HCT116 (cell line): ENCODE results near the gene CNOT2. TPM values are rescaled to one million over a fixed set of nuclear protein-coding genes. Genes with fewer than 3 reads are reported as not detected.

Experiments
- ATAC-seq: fragments of 200-7000 bp; cut with Tn5 transposase; 2 replicates; pipeline ENCODE4 v1.9.1; 2020; ENCODE audit warnings: mild to moderate bottlenecking, moderate library complexity
- BruUV-seq: library from RNA; stranded (reverse); fragments of 400-500 nt; replicated peaks from 2 replicates; lab custom pipeline; 2021; lab: Mats Ljungman, UMichigan
- CTCF ChIA-PET: fragments of 300-600 bp; sonication (Branson Sonifier 250); formaldehyde crosslinking; loops from one replicate; lab custom pipeline; 2021; ENCODE audit warnings: antibody characterized with exemption; lab: Charles Lee
- POLR2A ChIA-PET: fragments of 300-600, 350-600 bp; sonication (Branson Sonifier 250); formaldehyde crosslinking; loops from one replicate; lab custom pipeline; 2021; ENCODE audit warnings: antibody characterized with exemption; lab: Charles Lee
- RAD21 ChIA-PET, 2 experiments: fragments of 300-600 bp; sonication (Branson Sonifier 250); formaldehyde crosslinking; loops; one replicate each; lab custom pipeline; 2023; ENCODE audit warnings: low total read pairs in 2 of 2; ENCODE audit not compliant: uncharacterized antibody in 2 of 2, unreplicated experiment in 2 of 2, low non-redundant PET in 1 of 2; lab: Charles Lee
- DNase-seq: peaks from one replicate; pipeline ENCODE4 v3.0.0-alpha.2; 2010; ENCODE audit warnings: low read depth, low spot score
- H2AFZ ChIP-seq: fragments of 200-600 bp; shearing (Covaris generic), sonication (generic); 2 replicates; pipeline ENCODE4 v1.6.1; 2017; ENCODE audit warnings: low read depth, mixed run types, mixed read lengths, antibody characterized with exemption, low read length; ENCODE audit not compliant: poor library complexity, severe bottlenecking
- H3K27ac ChIP-seq: 2 replicates; pipeline ENCODE4 v1.5.1; 2012; ENCODE audit warnings: low read depth, low read length
- H3K27me3 ChIP-seq: fragments of 200-600 bp; sonication (generic); 2 replicates; pipeline ENCODE4 v1.6.1; 2016; ENCODE audit warnings: mixed run types, low read length, mixed read lengths; ENCODE audit not compliant: insufficient read depth
- H3K36me3 ChIP-seq, 2 experiments: fragments of 200-500 bp in 1 of 2; fragments of 200-600 bp in 1 of 2; sonication (Bioruptor generic) in 1 of 2; sonication (generic) in 1 of 2; 2 replicates each; pipeline versions ENCODE4 v1.5.1 to v1.6.1; 2014 to 2016; ENCODE audit warnings: low read length in 2 of 2, inconsistent platforms in 1 of 2, mixed read lengths in 1 of 2, mixed run types in 1 of 2; ENCODE audit not compliant: insufficient read depth in 2 of 2, control insufficient read depth in 1 of 2
- H3K4me1 ChIP-seq, 2 experiments: fragments of 200-600 bp in 1 of 2; sonication (generic) in 1 of 2; 2 replicates each; pipeline versions ENCODE4 v1.5.1 to v1.6.1; 2012 to 2017; ENCODE audit warnings: low read length in 2 of 2, inconsistent platforms in 1 of 2, mild to moderate bottlenecking in 1 of 2, mixed read lengths in 1 of 2, mixed run types in 1 of 2, moderate library complexity in 1 of 2; ENCODE audit not compliant: insufficient read depth in 2 of 2, control insufficient read depth in 1 of 2
- H3K4me2 ChIP-seq: fragments of 200-600 bp; sonication (generic); 2 replicates; pipeline ENCODE4 v1.6.1; 2017; ENCODE audit warnings: mixed run types, low read length, mixed read lengths
- H3K4me3 ChIP-seq, 2 experiments: fragments of 200-600 bp in 1 of 2; sonication (generic) in 1 of 2; replicated peaks in 1 of 2; 2 replicates each; pipeline ENCODE4 v1.5.1; 2011 to 2016; ENCODE audit warnings: low read length in 2 of 2, control low read depth in 1 of 2, low read depth in 1 of 2, mild to moderate bottlenecking in 1 of 2, mixed read lengths in 1 of 2, mixed run types in 1 of 2
- H3K79me2 ChIP-seq: fragments of 200-600 bp; sonication (generic); 2 replicates; pipeline ENCODE4 v1.6.1; 2017; ENCODE audit warnings: mild to moderate bottlenecking, mixed run types, low read length, moderate library complexity, mixed read lengths; ENCODE audit not compliant: insufficient read depth
- H3K9ac ChIP-seq: fragments of 200-600 bp; sonication (generic); 2 replicates; pipeline ENCODE4 v1.6.1; 2016; ENCODE audit warnings: low read length, mixed read lengths
- H3K9me2 ChIP-seq: fragments of 200-600 bp; sonication (generic), shearing (Covaris generic); 2 replicates; pipeline ENCODE4 v1.6.1; 2017; ENCODE audit warnings: mixed run types, mild to moderate bottlenecking, moderate library complexity; ENCODE audit not compliant: insufficient read depth
- H3K9me3 ChIP-seq, 2 experiments: fragments of 200-500 bp in 1 of 2; fragments of 200-600 bp in 1 of 2; sonication (Bioruptor generic) in 1 of 2; sonication (generic) in 1 of 2; 2 replicates each; pipeline ENCODE4 v1.6.1; 2014 to 2017; ENCODE audit warnings: low read length in 2 of 2, mixed read lengths in 2 of 2, inconsistent platforms in 1 of 2, low read depth in 1 of 2, mild to moderate bottlenecking in 1 of 2, mixed run types in 1 of 2, moderate library complexity in 1 of 2; ENCODE audit not compliant: control insufficient read depth in 1 of 2, insufficient read depth in 1 of 2
- H4K20me1 ChIP-seq: fragments of 200-600 bp; sonication (generic), shearing (Covaris generic); 2 replicates; pipeline ENCODE4 v1.6.1; 2017; ENCODE audit warnings: mixed run types, mild to moderate bottlenecking, moderate library complexity; ENCODE audit not compliant: insufficient read depth
- CEBPB ChIP-seq: IDR thresholded peaks from 2 replicates; pipeline ENCODE4 v1.6.1; 2012; ENCODE audit warnings: low read depth
- CTCF ChIP-seq, 3 experiments: fragments of 200-600 bp in 1 of 3; sonication (generic) in 1 of 3; IDR thresholded peaks in 2 of 3; conservative IDR thresholded peaks in 1 of 3; 2 replicates each; pipeline ENCODE4 v1.5.1; 2012 to 2017; ENCODE audit warnings: low read depth in 2 of 3, low read length in 2 of 3, antibody characterized with exemption in 1 of 3, borderline replicate concordance in 1 of 3, control low read depth in 1 of 3, mild to moderate bottlenecking in 1 of 3, mixed read lengths in 1 of 3, mixed run types in 1 of 3, moderate library complexity in 1 of 3; ENCODE audit not compliant: insufficient read depth in 1 of 3
- EGR1 ChIP-seq: IDR thresholded peaks from 2 replicates; pipeline ENCODE4 v1.6.1; 2012; ENCODE audit warnings: low read depth
- ELF1 ChIP-seq: IDR thresholded peaks from 2 replicates; pipeline ENCODE4 v1.6.1; 2012; ENCODE audit warnings: low read depth, borderline replicate concordance
- EZH2 ChIP-seq: fragments of 200-600 bp; sonication (generic); IDR thresholded peaks from 2 replicates; pipeline ENCODE4 v1.6.1; 2017; ENCODE audit warnings: antibody characterized with exemption, mixed run types
- EZH2phosphoT487 ChIP-seq: fragments of 200-600 bp; IDR thresholded peaks from 2 replicates; pipeline ENCODE4 v1.6.1; 2018; ENCODE audit warnings: antibody characterized with exemption, borderline replicate concordance
- JUND ChIP-seq: IDR thresholded peaks from 2 replicates; pipeline ENCODE4 v1.6.1; 2012
- POLR2A ChIP-seq: IDR thresholded peaks from 2 replicates; pipeline ENCODE4 v1.7.0; 2011; ENCODE audit warnings: borderline replicate concordance; ENCODE audit not compliant: insufficient read depth, insufficient read length; ENCODE audit errors: extremely low read depth
- POLR2AphosphoS5 ChIP-seq: IDR thresholded peaks from 2 replicates; pipeline ENCODE4 v1.6.1; 2011; ENCODE audit warnings: mild to moderate bottlenecking, low read depth, low read length, moderate library complexity
- RAD21 ChIP-seq: IDR thresholded peaks from 2 replicates; pipeline ENCODE4 v1.6.1; 2012; ENCODE audit warnings: low read depth, mild to moderate bottlenecking
- SIN3A ChIP-seq: IDR thresholded peaks from 2 replicates; pipeline ENCODE4 v1.6.1; 2012; ENCODE audit warnings: low read depth
- SRF ChIP-seq: IDR thresholded peaks from 2 replicates; pipeline ENCODE4 v1.6.1; 2012; ENCODE audit warnings: low read depth
- TCF7L2 ChIP-seq: IDR thresholded peaks from 2 replicates; pipeline ENCODE4 v1.7.0; 2011; ENCODE audit warnings: borderline replicate concordance, inconsistent platforms; ENCODE audit not compliant: insufficient read depth, insufficient read length; ENCODE audit errors: extremely low read depth
- YY1 ChIP-seq: IDR thresholded peaks from 2 replicates; pipeline ENCODE4 v1.6.1; 2011; ENCODE audit warnings: low read length, low read depth, moderate library complexity, mild to moderate bottlenecking; ENCODE audit not compliant: insufficient replicate concordance; ENCODE audit errors: extremely low read depth
- ZNF274 ChIP-seq: fragments of 200-500 bp; sonication (Bioruptor generic); IDR thresholded peaks from 2 replicates; pipeline ENCODE4 v1.6.1; 2014; ENCODE audit warnings: mild to moderate bottlenecking, low read depth, low read length, inconsistent platforms
- intact Hi-C: fragments of 100-400 bp; cut with micrococcal nuclease; formaldehyde crosslinking; loops from 2 replicates; pipeline ENCODE4 v1.10.0; 2022
- total RNA-seq: library from RNA; stranded (reverse); gene quantifications from one replicate; pipeline ENCODE4 v1.2.1, GENCODE V29; 2021; ENCODE audit not compliant: unreplicated experiment
- TF ChIP-seq, protein P1 (sequence below): IDR thresholded peaks from 2 replicates; pipeline ENCODE4 v1.6.1; 2012

CNOT2 gene
- total RNA-seq, 1 experiment from 2014 or later: 58.7 TPM

GRCh38 chr12:70196811-70197281 is 46.4 kb upstream of the CNOT2 start:
- Histone ChIP-seq H2AFZ (no peak overlapping the region), H3K36me3 (no peaks in the 10 kb centered on the region), H3K9me2 (no peaks in the 10 kb centered on the region), H3K9me3 (no peaks in the 10 kb centered on the region), H3K4me3 (no peak overlapping the region), H4K20me1 (no peaks in the 10 kb centered on the region), H3K27ac (no peak overlapping the region), H3K9ac (no peak overlapping the region), H3K4me2 (no peak overlapping the region), H3K79me2 (no peaks in the 10 kb centered on the region), H3K27me3 (no peaks in the 10 kb centered on the region), H3K4me1 (no peaks in the 10 kb centered on the region)
- no peak for ATAC-seq
- ChIA-PET POLR2A (no interaction called here), CTCF (no interaction called here), RAD21 (no interaction called here)
- TF ChIP-seq YY1 (no peak), EZH2phosphoT487 (no peak)
- no peak for DNase-seq
- intact Hi-C loops: no loop called here
- no TSS peak for BruUV-seq

- intact Hi-C loops: no loop called here
- no TSS peak for BruUV-seq
- ATAC-seq: no peak
- CTCF ChIA-PET: no interaction called here
- H3K4me1 ChIP-seq: no peaks in the 10 kb centered on the region
- no peaks in the 10 kb centered on the region for H3K27me3 ChIP-seq
- no peaks in the 10 kb centered on the region for H3K79me2 ChIP-seq
- no peak overlapping the region for H2AFZ ChIP-seq
- no peak overlapping the region for H3K4me3 ChIP-seq
- RAD21 ChIA-PET: no interaction called here
- no peaks in the 10 kb centered on the region for H4K20me1 ChIP-seq
- no peaks in the 10 kb centered on the region for H3K36me3 ChIP-seq
- POLR2A ChIA-PET: no interaction called here
- no peak for DNase-seq
- no peaks in the 10 kb centered on the region for H3K9me3 ChIP-seq
- no peak overlapping the region for H3K4me2 ChIP-seq
- H3K9me2 ChIP-seq: no peaks in the 10 kb centered on the region
- no peak overlapping the region for H3K27ac ChIP-seq
- H3K9ac ChIP-seq: no peak overlapping the region
- no peak for TF ChIP-seq JUND
- no peak for TF ChIP-seq CTCF (IDR thresholded peaks at IDR 0.05 in 2 of 3, conservative IDR thresholded peaks at IDR 0.05 in 1 of 3; ENCODE audit: borderline replicate concordance in 1 of 3, insufficient read depth in 1 of 3, low read depth in 2 of 3, low read length in 2 of 3)
- TF ChIP-seq CEBPB: no peak
- TF ChIP-seq RAD21: no peak
- TF ChIP-seq POLR2AphosphoS5: no peak
- no peak for TF ChIP-seq EZH2phosphoT487
- no peak for TF ChIP-seq ZNF274
- no peak for TF ChIP-seq SRF
- no peak for TF ChIP-seq EGR1
- no peak for TF ChIP-seq TCF7L2
- TF ChIP-seq YY1: no peak
- no peak for TF ChIP-seq EZH2
- TF ChIP-seq POLR2A: no peak
- TF ChIP-seq, protein P1, sequence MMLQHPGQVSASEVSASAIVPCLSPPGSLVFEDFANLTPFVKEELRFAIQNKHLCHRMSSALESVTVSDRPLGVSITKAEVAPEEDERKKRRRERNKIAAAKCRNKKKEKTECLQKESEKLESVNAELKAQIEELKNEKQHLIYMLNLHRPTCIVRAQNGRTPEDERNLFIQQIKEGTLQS: no peak
- TF ChIP-seq SIN3A: no peak
- TF ChIP-seq ELF1: no peak
Observed at GRCh38 chr12:70197345-70197744, 45.9 kb upstream of the CNOT2 start.
